ENCODE results near the gene SPAG17. TPM values are rescaled to one million over a fixed set of nuclear protein-coding genes. Genes with fewer than 3 reads are reported as not detected.

Gene SPAG17
- total and polyA plus RNA-seq, 2 of the 13 experiments (the other 11 are each of a cell fraction or from before 2014, with no cell fraction given), result not detected

GRCh38 chr1:118202076-118202608 lies 17.1 kb upstream of the SPAG17 start:
- no peak overlapping the region for H3K27ac ChIP-seq (ENCODE audit: extremely low read length, insufficient read depth, low read length)
- WGBS (ENCODE audit: low lambda C conversion rate), result 0% methylated on average over 2 of the region's 2 CpGs
- no peak overlapping the region for H3K4me2 ChIP-seq (ENCODE audit: low read depth, low read length)
- no peaks in the 10 kb centered on the region for H3K36me3 ChIP-seq (replicated peaks in 1 of 2; ENCODE audit: control insufficient read depth in 1 of 2, insufficient read depth in 2 of 2, low read length in 2 of 2)
- H3K4me3 ChIP-seq (replicated peaks in 1 of 3; ENCODE audit: insufficient read depth in 1 of 3, low read depth in 2 of 3, low read length in 3 of 3), result no peak overlapping the region
- in situ Hi-C loops (cut with HindIII; ENCODE audit: extremely low pct_ligation_motif_present, low pct_unique_long_range_greater_than_20kb), result no loop called here
- no TSS peak for BruUV-seq (replicated peaks)
- no peaks in the 10 kb centered on the region for H3K27me3 ChIP-seq (ENCODE audit: control insufficient read depth in 1 of 2, insufficient read depth in 2 of 2, low read length in 2 of 2)
- ATAC-seq, result no peak
- H3K4me1 ChIP-seq (ENCODE audit: insufficient read depth, low read length), result no peaks in the 10 kb centered on the region
- H3K79me2 ChIP-seq (ENCODE audit: insufficient read depth, low read length), result no peaks in the 10 kb centered on the region
- ChIA-PET POLR2A (no interaction called here), CTCF (ENCODE audit: low intra/inter-chr PET ratio, low total read pairs) (no interaction called here)
- no peaks in the 10 kb centered on the region for H4K20me1 ChIP-seq (ENCODE audit: insufficient read depth, low read length)
- no peak for FAIRE-seq
- H3K9me3 ChIP-seq (ENCODE audit: low read length), result no peaks in the 10 kb centered on the region
- no peak for DNase-seq (ENCODE audit: low spot score)
- no peak overlapping the region for H3K9ac ChIP-seq (ENCODE audit: insufficient read depth, low read depth, low read length)
- no peak overlapping the region for H2AFZ ChIP-seq (ENCODE audit: low read length)
- intact Hi-C loops (cut with micrococcal nuclease; ENCODE audit: unreplicated experiment), result no loop called here
- TF ChIP-seq NCOA5 (CRISPR knock-in tag; IDR thresholded peaks at IDR 0.05), result no peak
- TF ChIP-seq MED8 (CRISPR knock-in tag; IDR thresholded peaks at IDR 0.05; ENCODE audit: insufficient replicate concordance), result no peak
- TF ChIP-seq ISL2 (CRISPR knock-in tag; IDR thresholded peaks at IDR 0.05), result no peak
- no peak for TF ChIP-seq RFXANK (CRISPR knock-in tag; IDR thresholded peaks at IDR 0.05)
- no peak for TF ChIP-seq KAT8 (CRISPR knock-in tag; IDR thresholded peaks at IDR 0.05)
- no peak for TF ChIP-seq SIX1 (CRISPR knock-in tag; IDR thresholded peaks at IDR 0.05; ENCODE audit: borderline replicate concordance)
- TF ChIP-seq CERS6 (CRISPR knock-in tag; IDR thresholded peaks at IDR 0.05), result no peak
- TF ChIP-seq NFATC3 (CRISPR knock-in tag; IDR thresholded peaks at IDR 0.05), result no peak
- no peak for TF ChIP-seq TBL1XR1 (IDR thresholded peaks at IDR 0.05; ENCODE audit: borderline replicate concordance, low read length, partially characterized antibody)
- TF ChIP-seq RNF2 (conservative IDR thresholded peaks at IDR 0.05; ENCODE audit: low read depth), result no peak
- TF ChIP-seq RFXAP (CRISPR knock-in tag; IDR thresholded peaks at IDR 0.05; ENCODE audit: borderline replicate concordance), result no peak
- TF ChIP-seq, protein P1, sequence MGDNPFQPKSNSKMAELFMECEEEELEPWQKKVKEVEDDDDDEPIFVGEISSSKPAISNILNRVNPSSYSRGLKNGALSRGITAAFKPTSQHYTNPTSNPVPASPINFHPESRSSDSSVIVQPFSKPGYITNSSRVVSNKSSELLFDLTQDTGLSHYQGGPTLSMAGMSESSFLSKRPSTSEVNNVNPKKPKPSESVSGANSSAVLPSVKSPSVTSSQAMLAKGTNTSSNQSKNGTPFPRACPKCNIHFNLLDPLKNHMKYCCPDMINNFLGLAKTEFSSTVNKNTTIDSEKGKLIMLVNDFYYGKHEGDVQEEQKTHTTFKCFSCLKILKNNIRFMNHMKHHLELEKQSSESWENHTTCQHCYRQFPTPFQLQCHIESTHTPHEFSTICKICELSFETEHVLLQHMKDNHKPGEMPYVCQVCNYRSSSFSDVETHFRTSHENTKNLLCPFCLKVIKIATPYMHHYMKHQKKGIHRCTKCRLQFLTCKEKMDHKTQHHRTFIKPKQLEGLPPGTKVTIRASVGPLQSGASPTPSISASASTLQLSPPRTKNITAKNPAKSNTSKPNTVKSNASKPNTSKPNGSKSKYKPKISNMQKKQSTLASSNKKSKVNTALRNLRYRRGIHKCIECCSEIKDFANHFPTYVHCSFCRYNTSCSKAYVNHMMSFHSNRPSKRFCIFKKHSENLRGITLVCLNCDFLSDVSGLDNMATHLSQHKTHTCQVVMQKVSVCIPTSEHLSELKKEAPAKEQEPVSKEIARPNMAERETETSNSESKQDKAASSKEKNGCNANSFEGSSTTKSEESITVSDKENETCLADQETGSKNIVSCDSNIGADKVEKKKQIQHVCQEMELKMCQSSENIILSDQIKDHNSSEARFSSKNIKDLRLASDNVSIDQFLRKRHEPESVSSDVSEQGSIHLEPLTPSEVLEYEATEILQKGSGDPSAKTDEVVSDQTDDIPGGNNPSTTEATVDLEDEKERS (CRISPR knock-in tag; IDR thresholded peaks at IDR 0.05), result no peak
- no peak for TF ChIP-seq ZNF383 (CRISPR knock-in tag; IDR thresholded peaks at IDR 0.05; ENCODE audit: borderline replicate concordance)
- TF ChIP-seq ZNF446 (CRISPR knock-in tag; IDR thresholded peaks at IDR 0.05), result no peak
- no peak for TF ChIP-seq ZFP36L2 (CRISPR knock-in tag; IDR thresholded peaks at IDR 0.05)
- TF ChIP-seq PHF5A (CRISPR knock-in tag; IDR thresholded peaks at IDR 0.05; ENCODE audit: low read depth, unreplicated experiment), result no peak
- TF ChIP-seq ZFYVE20 (CRISPR knock-in tag; IDR thresholded peaks at IDR 0.05; ENCODE audit: borderline replicate concordance, low read depth), result no peak
- no peak for TF ChIP-seq SNRNP70 (IDR thresholded peaks at IDR 0.05; ENCODE audit: low read depth, low read length)
